NCI-H1436 treated with DMSO at 0.1 percent for 48 hours (cell line): ENCODE measurements around the gene TUBA8.
"Not testable (repeated sequence)": the region's sequence is repeated elsewhere in the genome, so short reads cannot be mapped to it uniquely, and the experiment has no call there.

ENCODE experiments used
- DNase-seq: peaks from one replicate; lab custom pipeline; 2025; lab: John Stamatoyannopoulos, UW

TUBA8 gene

GRCh38 chr22:18130699-18131429 lies 20.3 kb downstream of the TUBA8 start:
- DNase-seq: no peak

- DNase-seq: no peak
These were observed 22.8 kb downstream of the TUBA8 start for GRCh38 chr22:18133452-18133851.

- DNase-seq: no peak
These were observed 26.1 kb downstream of the TUBA8 start for GRCh38 chr22:18136563-18137320.

GRCh38 chr22:18141004-18141403 lies 30.4 kb downstream of the TUBA8 start:
- not testable (repeated sequence) for DNase-seq

GRCh38 chr22:18144105-18144504 lies 33.5 kb downstream of the TUBA8 start:
- no peak for DNase-seq

GRCh38 chr22:18145676-18146388 lies 35.2 kb downstream of the TUBA8 start:
- DNase-seq: no peak

- no peak for DNase-seq
These were observed 35.8 kb downstream of the TUBA8 start for GRCh38 chr22:18146389-18146753.

GRCh38 chr22:18147791-18148190 lies 37.2 kb downstream of the TUBA8 start:
- no peak for DNase-seq

- no peak for DNase-seq
These were observed 37.8 kb downstream of the TUBA8 start for GRCh38 chr22:18148293-18148965.

GRCh38 chr22:18152519-18152918 lies 41.9 kb downstream of the TUBA8 start:
- DNase-seq: no peak

GRCh38 chr22:18154821-18155390 lies 44.3 kb downstream of the TUBA8 start:
- DNase-seq: no peak

- DNase-seq: not testable (repeated sequence)
These were observed 44.9 kb downstream of the TUBA8 start for GRCh38 chr22:18155546-18155945.

- DNase-seq: no peak
These were observed 46.5 kb downstream of the TUBA8 start for GRCh38 chr22:18156878-18157713.

GRCh38 chr22:18157714-18158028 lies 47.1 kb downstream of the TUBA8 start:
- DNase-seq: no peak

- DNase-seq: not testable (repeated sequence)
These were observed 50.0 kb downstream of the TUBA8 start for GRCh38 chr22:18160641-18161040.

GRCh38 chr22:18163843-18164242 lies 53.2 kb downstream of the TUBA8 start:
- not testable (repeated sequence) for DNase-seq

GRCh38 chr22:18164584-18164983 lies 54.0 kb downstream of the TUBA8 start:
- not testable (repeated sequence) for DNase-seq

GRCh38 chr22:18165356-18165755 lies 54.7 kb downstream of the TUBA8 start:
- not testable (repeated sequence) for DNase-seq

GRCh38 chr22:18170284-18170683 lies 59.7 kb downstream of the TUBA8 start:
- DNase-seq: not testable (repeated sequence)

- not testable (repeated sequence) for DNase-seq
These were observed 61.6 kb downstream of the TUBA8 start for GRCh38 chr22:18172203-18172602.

GRCh38 chr22:18172776-18173175 lies 62.2 kb downstream of the TUBA8 start:
- not testable (repeated sequence) for DNase-seq
